Mesothelial cell of epicardium (in vitro differentiated cells): ENCODE data around the gene AGBL2. TPM values are rescaled to one million over a fixed set of nuclear protein-coding genes. Genes with fewer than 3 reads are reported as not detected.

Experiments used
- DNase-seq, 2 experiments: peaks; one replicate each; pipeline ENCODE4 v3.0.0; 2021; ENCODE audit warnings: low spot score in 2 of 2; ENCODE audit not compliant: unreplicated experiment in 2 of 2
- H3K27ac Mint-ChIP-seq: 2 replicates; pipeline ENCODE4 v1.8.0; 2021; ENCODE audit warnings: mixed read lengths
- H3K27me3 Mint-ChIP-seq: 2 replicates; pipeline ENCODE4 v1.8.0; 2021; ENCODE audit warnings: low read depth, mixed read lengths
- H3K36me3 Mint-ChIP-seq: 2 replicates; pipeline ENCODE4 v1.8.0; 2021; ENCODE audit warnings: mixed read lengths
- H3K4me1 Mint-ChIP-seq: 2 replicates; pipeline ENCODE4 v1.8.0; 2021; ENCODE audit warnings: mixed read lengths
- H3K4me3 Mint-ChIP-seq: 2 replicates; pipeline ENCODE4 v1.8.0; 2021; ENCODE audit warnings: mild to moderate bottlenecking, moderate library complexity, mixed read lengths
- H3K9me3 Mint-ChIP-seq: 2 replicates; pipeline ENCODE4 v1.8.0; 2021; ENCODE audit warnings: mixed read lengths
- total RNA-seq: library from RNA; stranded (reverse); gene quantifications from 3 replicates; pipeline ENCODE4 v1.2.1, GENCODE V29; 2021
- TF ChIP-seq, protein P1 (sequence below): fragments of 200-600 bp; sonication (generic); IDR thresholded peaks from one replicate; pipeline ENCODE4 v1.5.0; 2021; ENCODE audit warnings: antibody characterized with exemption; ENCODE audit not compliant: unreplicated experiment

AGBL2 gene
- total RNA-seq, 1 donor from 2014 or later, result 4.6 TPM

DNA sequence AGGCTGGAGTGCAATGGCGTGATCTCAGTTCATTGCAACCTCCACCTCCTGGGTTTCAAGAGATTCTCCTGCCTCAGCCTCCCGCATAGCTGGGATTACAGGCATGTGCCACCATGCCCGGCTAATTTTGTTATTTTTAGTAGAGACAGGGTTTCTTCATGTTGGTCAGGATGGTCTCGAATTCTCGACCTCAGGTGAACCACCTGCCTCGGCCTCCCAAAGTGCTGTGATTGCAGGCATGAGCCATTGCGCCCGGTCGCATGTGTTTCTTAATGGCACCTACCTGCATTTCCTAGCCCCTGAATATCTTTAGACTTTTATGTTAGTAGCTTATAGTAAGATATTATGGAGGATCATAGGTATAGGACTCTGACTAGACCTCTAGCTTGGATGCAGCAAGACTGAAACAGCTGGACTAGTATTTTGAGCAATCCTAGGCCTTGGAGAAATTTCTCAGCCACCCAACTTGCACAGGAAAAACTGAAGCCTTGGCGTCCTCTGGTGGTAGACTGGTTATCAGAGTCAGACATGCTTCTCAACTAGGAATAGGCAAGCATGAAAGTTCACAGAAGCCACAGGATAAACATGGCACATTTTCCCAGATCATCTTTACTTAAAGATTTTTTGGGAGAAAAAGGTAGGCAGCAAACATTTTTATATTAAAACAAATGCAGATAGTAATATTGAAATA is 98.3 kb downstream of the AGBL2 start:
- no peaks in the 10 kb centered on the region for H3K9me3 Mint-ChIP-seq
- H3K4me1 Mint-ChIP-seq, result no peaks in the 10 kb centered on the region
- peaks cover 8% of the 10 kb centered on the region for H3K36me3 Mint-ChIP-seq
- no peak overlapping the region for H3K27ac Mint-ChIP-seq
- no peaks in the 10 kb centered on the region for H3K27me3 Mint-ChIP-seq
- H3K4me3 Mint-ChIP-seq, result no peak overlapping the region
- DNase-seq, result no peak
- TF ChIP-seq, protein P1, sequence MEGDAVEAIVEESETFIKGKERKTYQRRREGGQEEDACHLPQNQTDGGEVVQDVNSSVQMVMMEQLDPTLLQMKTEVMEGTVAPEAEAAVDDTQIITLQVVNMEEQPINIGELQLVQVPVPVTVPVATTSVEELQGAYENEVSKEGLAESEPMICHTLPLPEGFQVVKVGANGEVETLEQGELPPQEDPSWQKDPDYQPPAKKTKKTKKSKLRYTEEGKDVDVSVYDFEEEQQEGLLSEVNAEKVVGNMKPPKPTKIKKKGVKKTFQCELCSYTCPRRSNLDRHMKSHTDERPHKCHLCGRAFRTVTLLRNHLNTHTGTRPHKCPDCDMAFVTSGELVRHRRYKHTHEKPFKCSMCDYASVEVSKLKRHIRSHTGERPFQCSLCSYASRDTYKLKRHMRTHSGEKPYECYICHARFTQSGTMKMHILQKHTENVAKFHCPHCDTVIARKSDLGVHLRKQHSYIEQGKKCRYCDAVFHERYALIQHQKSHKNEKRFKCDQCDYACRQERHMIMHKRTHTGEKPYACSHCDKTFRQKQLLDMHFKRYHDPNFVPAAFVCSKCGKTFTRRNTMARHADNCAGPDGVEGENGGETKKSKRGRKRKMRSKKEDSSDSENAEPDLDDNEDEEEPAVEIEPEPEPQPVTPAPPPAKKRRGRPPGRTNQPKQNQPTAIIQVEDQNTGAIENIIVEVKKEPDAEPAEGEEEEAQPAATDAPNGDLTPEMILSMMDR, result no peak

DNA sequence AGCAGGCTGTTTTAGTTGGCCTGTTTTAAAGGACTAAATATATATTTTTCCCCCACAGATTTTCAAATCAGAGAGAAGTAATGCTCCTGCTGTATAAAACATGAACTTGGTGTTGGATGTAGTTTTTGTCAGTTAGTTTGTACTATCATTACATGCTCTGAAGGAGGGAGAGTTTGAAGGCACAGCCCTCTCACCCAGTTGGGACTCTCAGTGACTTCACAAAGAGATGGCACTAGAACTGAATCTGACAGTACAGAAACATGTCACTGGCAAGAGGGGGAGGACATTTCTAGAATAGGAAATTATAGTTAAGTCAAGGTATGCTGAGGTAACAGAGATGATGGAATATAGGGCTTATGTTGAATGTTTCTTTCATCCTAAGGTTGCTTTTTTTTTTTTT is 99.9 kb downstream of the AGBL2 start:
- TF ChIP-seq, protein P1, result no peak
- Mint-ChIP-seq H3K4me3 (no peak overlapping the region), H3K4me1 (no peaks in the 10 kb centered on the region), H3K36me3 (peaks cover 6% of the 10 kb centered on the region), H3K9me3 (no peaks in the 10 kb centered on the region), H3K27ac (no peak overlapping the region), H3K27me3 (no peaks in the 10 kb centered on the region)
- DNase-seq, result no peak

GRCh38 chr11:47611348-47611794 is 103.8 kb downstream of the AGBL2 start:
- peaks cover 10% of the 10 kb centered on the region for H3K36me3 Mint-ChIP-seq
- no peaks in the 10 kb centered on the region for H3K9me3 Mint-ChIP-seq
- no peaks in the 10 kb centered on the region for H3K27me3 Mint-ChIP-seq
- H3K27ac Mint-ChIP-seq, result no peak overlapping the region
- H3K4me1 Mint-ChIP-seq, result peaks cover 10% of the 10 kb centered on the region
- TF ChIP-seq, protein P1, result no peak
- DNase-seq, result no peak
- H3K4me3 Mint-ChIP-seq, result no peak overlapping the region

GRCh38 chr11:47609675-47610074 is 105.5 kb downstream of the AGBL2 start:
- H3K27me3 Mint-ChIP-seq, result no peaks in the 10 kb centered on the region
- no peak overlapping the region for H3K27ac Mint-ChIP-seq
- no peak overlapping the region for H3K4me3 Mint-ChIP-seq
- H3K36me3 Mint-ChIP-seq, result peaks cover 10% of the 10 kb centered on the region
- H3K9me3 Mint-ChIP-seq, result no peaks in the 10 kb centered on the region
- TF ChIP-seq, protein P1, result no peak
- peaks cover 14% of the 10 kb centered on the region for H3K4me1 Mint-ChIP-seq
- no peak for DNase-seq

Other genes with a start within 250 kb of the AGBL2 start
- gene CELF1, start 162.2 kb downstream of the AGBL2 start, total RNA-seq, result 119 to 123 TPM (median 120 TPM) in 3 replicates
- gene PTPMT1, start 149.8 kb downstream of the AGBL2 start, total RNA-seq, result 44.3 to 45.9 TPM (median 45.1 TPM) in 3 replicates
- gene KBTBD4, start 136.4 kb downstream of the AGBL2 start, total RNA-seq, result 15.1 to 15.9 TPM (median 15.7 TPM) in 3 replicates
- 93.4 to 96.6 TPM (median 96.5 TPM) in 3 replicates for gene NDUFS3, start 136.3 kb downstream of the AGBL2 start, total RNA-seq
- 0.18 to 0.36 TPM (median 0.27 TPM) in 3 replicates for gene FAM180B, start 128.7 kb downstream of the AGBL2 start, total RNA-seq
- gene C1QTNF4, start 121.0 kb downstream of the AGBL2 start, total RNA-seq, result 4.7 to 5.6 TPM (median 4.7 TPM) in 3 replicates
- gene MTCH2, start 72.8 kb downstream of the AGBL2 start, total RNA-seq, result 53.5 to 59.1 TPM (median 54.4 TPM) in 3 replicates
- 167 to 168 TPM (median 167 TPM) in 3 replicates for gene FNBP4, start 52.0 kb upstream of the AGBL2 start, total RNA-seq
- gene NUP160, start 133.0 kb upstream of the AGBL2 start, total RNA-seq, result 61.9 to 66.5 TPM (median 64.2 TPM) in 3 replicates